DMS114 treated with DMSO at 0.1 percent for 48 hours (cell line): Measurements from ENCODE around the gene RBMS1.

ENCODE experiments used
- DNase-seq: peaks from one replicate; lab custom pipeline; 2025; ENCODE audit not compliant: unreplicated experiment; lab: John Stamatoyannopoulos, UW

Gene RBMS1

DNA sequence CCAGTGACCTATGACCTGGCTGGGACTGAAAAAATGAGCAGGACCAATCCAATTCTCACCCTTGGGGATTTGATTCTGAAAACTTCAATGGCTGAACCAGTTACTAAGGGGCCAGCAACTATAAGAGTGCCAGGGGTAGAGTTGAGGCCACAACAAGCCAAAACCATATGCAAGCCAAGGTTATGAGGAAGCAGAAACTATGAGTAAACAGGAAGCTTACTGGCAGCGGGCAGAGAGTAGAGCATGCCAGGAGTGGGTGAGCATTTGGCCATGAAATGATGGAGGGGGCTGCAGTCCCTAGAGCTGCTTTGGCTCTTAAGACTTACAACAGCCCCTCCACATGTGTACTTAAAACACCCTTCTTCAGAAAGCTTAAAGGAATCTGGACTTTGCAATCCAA lies 82.4 kb downstream of the RBMS1 start:
- DNase-seq = no peak

- no peak for DNase-seq
These were observed 84.1 kb downstream of the RBMS1 start for GRCh38 chr2:160409480-160409879.

DNA sequence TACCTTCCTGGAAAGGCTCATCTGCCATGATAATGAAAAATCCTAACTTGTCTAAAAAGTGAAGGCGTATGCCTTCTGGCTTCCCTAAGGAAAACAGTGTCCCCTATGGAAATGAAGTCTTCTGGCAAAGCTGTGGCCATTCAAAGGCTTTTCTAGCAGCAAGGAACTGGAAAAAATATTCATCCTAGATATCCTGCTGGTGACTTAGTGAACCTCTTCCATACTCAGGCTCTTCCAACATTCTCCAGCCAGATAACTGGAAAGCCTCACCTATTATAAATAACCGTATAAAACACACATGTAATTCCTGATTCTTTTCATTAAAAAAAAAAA lies 84.7 kb downstream of the RBMS1 start:
- DNase-seq = no peak

DNA sequence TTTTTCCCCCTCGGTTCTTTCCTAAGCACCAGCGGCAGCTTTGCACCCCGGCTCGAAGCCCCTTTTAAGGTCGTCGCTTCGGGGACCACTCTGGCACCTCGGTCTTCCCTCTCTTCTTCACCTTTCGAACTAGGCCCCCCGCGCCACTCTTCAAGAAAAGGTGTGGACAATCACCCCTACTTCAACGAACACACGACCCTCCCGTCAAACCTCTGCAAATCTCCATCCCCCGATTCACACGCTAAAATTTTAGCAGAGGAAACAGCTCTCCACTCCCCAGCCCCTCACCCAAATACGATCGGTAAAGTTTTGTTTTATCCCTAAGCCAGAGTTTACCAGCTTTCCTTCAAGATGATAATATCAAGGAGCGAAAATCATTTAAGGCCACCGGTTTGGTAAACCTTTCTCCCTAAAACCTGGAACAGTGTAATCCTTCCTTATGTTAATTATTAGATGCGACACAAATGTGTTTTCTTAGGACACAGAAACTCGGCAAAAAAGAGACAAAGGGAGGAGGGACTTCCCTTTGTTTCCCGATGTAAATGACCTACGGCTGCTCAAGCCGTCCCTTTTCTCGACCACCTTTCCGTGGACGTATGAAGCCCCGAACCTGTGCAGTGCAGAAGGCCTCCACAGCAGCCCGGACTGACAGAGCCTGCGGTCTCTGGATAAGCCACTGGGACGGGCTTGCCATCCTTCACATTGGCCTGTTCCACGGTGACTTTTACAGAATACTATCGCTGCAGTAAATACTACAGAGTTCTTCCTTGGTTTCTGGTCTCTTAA lies 85.2 kb downstream of the RBMS1 start:
- peak; percentile 1 for DNase-seq

DNA sequence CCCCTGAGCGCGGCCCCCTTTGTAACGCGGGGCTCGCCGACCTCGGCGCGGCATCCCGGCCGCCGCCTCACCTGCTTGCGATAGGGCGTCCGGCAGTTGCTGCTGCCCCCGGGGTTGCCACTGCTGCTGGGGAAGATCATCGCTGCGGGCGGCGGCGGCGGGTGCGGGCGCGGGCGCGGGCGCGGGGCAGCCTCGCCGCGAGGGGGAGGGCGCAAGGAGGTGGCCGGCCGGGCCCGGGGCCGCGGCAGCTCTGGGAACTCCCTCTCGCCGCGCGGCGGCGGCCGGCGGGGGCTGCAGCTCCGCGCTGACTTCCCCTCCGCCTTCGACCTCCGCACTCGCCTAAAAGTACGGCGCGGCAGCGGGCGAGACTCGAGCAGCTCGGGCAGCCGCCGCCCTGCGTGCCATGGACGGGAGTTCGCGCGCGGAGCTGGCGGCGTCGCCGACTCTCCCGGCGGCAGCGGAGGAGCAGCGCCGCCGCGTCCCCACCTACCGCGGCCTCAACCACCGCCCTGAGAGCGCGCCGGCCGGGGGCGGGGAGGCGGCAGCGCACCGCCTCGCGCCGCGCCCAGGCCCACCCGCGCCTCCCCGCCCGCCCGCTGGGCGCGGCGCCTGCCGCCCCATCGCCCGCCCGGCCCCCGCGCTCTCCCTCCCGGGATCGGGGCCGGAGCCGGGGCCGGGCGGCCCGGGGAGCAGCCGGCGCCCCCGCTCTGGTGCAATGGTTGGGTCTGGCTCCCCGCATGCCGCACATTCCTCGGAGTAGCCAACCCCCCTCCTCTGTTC lies 86.0 kb downstream of the RBMS1 start:
- DNase-seq = no peak

DNA sequence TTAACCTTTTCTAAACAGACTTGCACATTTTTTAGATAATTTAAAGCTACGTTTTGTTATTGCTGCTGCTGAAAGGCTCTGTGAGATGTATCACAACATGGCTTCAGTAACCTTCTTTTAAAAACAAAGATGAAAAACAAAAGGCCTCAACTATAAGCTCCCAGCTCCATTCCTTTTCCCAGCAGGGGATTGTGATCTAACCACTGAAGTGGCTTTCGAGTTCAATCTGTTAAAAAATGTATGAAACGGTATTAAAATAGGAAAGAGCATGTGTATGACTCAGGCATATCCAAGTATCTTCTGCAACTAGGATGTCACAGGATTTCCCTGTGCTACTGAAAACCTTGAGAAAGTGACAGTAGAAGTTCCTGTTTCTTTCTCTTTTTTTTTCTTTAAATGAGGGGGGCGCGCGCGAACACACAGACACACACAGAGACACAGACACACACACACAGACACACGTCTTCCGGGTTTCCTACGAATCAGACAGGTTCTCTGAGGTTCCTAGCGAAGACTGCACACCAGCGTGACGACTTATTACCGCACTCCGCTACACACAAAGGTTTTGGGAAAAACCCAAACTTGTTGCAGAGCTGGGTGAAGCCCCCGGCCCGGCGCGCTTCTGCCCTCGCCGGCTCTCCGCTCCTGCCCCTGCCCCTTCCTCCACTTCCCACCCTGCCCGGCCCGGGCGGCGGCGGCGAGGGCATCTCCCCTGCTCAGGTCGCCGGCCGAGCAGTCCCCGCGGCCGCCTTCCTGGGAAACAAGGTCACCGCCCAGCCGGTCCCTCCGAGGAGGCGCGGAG lies 86.8 kb downstream of the RBMS1 start:
- no peak for DNase-seq

DNA sequence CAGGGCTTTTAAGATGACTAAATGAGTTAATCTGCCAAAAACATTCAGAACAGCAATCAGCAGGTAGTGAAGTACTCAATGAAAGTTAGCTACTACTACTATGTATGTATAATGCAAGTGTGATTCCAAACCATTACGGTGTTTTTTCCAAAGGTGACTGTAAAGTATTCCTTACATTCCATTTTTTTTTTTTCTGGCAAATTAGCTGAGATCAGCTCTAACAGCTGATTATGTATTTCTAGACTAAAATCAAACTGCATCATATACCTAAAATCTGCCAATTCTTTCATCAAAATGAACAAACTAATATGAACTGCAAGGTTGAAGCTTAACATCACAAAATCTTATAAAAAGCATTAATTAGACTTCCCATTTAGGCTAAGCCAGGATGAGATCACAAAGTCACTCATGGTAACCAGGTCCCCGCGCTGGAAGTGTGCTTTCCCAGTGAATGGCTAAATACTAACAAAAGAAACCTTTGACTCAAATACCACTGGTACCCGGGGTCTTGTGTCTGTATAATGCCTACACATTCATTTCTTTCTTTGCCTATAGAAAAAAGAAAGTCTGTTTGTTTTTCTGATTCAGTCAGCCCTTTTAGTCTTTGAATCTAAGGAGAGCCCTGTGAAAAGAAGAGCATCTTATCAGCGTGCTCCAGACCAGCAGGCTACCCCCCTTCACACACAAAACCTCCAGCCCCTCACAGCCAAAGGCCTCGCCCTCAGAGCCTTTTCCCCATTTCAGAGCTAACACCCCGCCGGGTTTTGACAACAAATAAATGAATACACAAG lies 88.3 kb downstream of the RBMS1 start:
- no peak for DNase-seq

- DNase-seq = no peak
These were observed 90.3 kb downstream of the RBMS1 start for GRCh38 chr2:160402997-160403979.

GRCh38 chr2:160402501-160402900 lies 91.1 kb downstream of the RBMS1 start:
- DNase-seq = no peak

- DNase-seq = no peak
These were observed 91.7 kb downstream of the RBMS1 start for GRCh38 chr2:160401895-160402294.

GRCh38 chr2:160399880-160400279 lies 93.7 kb downstream of the RBMS1 start:
- no peak for DNase-seq

DNA sequence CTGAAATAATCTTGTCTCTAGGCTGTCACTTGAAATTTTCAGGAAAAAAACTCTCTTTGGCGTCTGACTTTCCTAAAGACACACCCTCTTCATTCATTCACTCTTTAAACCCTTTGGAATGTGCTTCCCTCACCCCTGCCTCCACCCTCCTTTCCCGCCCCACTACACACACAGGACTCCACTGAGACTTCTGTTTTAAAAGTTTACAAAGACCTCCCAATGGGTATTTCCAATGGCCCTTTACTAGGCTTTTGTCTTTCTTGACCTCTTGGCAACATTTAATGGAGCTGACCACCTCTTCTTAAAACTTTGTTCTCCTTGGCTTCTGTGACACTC lies 96.1 kb downstream of the RBMS1 start:
- no peak for DNase-seq

GRCh38 chr2:160394153-160394552 lies 99.5 kb downstream of the RBMS1 start:
- no peak for DNase-seq

- DNase-seq = no peak
These were observed 101.4 kb downstream of the RBMS1 start for GRCh38 chr2:160392201-160392600.

DNA sequence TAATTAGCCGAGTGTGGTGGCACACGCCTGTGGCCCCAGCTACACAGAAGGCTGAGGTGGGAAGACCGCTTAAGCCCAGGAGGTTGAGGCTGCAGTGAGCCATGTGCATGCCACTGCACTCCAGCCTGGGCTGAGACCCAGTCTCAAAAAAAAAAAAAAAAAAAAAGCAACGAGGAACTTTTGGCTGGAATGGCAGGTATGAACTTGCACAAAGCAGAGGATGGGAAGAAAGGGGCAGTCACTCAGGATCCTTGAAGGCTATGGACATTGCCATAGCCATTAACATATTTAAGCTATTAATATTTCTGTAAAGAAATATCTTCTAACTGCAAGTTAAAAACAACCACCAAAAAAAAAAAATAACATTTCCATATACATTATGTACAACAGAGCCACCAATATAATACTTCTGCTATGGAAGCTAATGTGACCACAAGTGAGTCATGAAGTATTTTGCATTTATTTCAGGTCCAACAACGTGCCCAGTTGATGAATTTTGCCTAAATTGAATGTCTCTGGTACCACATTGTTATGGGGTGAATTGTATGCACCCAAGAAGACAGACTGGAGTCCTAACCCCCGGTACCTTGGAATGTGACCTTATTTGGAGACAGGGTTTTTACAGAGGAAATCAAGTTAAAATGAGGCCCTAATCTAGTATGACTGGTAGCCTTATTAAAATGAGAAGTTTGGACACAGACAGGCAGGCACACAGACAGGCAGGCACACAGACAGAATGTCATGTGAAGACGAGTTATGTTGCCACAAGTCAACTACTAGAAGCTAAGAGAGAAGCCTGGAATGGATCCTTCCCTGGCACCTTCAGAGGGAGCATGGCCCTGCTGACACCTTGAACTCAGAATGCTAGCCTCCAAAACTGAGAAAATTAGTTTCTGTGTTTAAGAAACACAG lies 102.8 kb downstream of the RBMS1 start:
- DNase-seq = no peak

GRCh38 chr2:160389875-160390274 lies 103.7 kb downstream of the RBMS1 start:
- no peak for DNase-seq

GRCh38 chr2:160388464-160389263 lies 104.9 kb downstream of the RBMS1 start:
- DNase-seq = no peak
